GM12801 (cell line): ENCODE data around the gene IGFBPL1.

Source experiments
- TF ChIP-seq, protein P1 (sequence below): IDR thresholded peaks from one replicate; pipeline ENCODE4 v1.5.1; 2011; ENCODE audit warnings: control low read depth; ENCODE audit not compliant: insufficient read length; ENCODE audit errors: extremely low read depth

IGFBPL1 gene

DNA sequence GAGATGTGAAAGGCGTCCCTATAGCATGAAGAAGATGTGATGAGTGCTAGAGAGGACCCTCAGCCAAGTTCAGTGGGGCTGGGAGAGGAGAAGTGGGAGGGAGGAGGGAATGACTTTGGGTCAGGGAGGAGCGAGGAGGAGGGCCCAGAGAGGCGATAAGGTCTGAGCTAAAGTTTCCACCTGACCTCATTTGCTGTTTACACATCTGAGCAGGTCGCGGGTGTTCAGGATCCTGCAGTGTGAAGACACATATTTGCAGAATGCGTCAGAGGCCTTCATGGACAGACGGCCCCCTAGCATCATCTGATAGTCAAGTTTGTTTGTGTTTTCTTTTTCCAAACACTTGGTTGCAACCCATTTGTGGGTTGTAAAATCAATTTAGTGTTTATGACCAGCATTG lies 18.9 kb upstream of the IGFBPL1 start:
- TF ChIP-seq, protein P1, sequence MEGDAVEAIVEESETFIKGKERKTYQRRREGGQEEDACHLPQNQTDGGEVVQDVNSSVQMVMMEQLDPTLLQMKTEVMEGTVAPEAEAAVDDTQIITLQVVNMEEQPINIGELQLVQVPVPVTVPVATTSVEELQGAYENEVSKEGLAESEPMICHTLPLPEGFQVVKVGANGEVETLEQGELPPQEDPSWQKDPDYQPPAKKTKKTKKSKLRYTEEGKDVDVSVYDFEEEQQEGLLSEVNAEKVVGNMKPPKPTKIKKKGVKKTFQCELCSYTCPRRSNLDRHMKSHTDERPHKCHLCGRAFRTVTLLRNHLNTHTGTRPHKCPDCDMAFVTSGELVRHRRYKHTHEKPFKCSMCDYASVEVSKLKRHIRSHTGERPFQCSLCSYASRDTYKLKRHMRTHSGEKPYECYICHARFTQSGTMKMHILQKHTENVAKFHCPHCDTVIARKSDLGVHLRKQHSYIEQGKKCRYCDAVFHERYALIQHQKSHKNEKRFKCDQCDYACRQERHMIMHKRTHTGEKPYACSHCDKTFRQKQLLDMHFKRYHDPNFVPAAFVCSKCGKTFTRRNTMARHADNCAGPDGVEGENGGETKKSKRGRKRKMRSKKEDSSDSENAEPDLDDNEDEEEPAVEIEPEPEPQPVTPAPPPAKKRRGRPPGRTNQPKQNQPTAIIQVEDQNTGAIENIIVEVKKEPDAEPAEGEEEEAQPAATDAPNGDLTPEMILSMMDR = no peak

DNA sequence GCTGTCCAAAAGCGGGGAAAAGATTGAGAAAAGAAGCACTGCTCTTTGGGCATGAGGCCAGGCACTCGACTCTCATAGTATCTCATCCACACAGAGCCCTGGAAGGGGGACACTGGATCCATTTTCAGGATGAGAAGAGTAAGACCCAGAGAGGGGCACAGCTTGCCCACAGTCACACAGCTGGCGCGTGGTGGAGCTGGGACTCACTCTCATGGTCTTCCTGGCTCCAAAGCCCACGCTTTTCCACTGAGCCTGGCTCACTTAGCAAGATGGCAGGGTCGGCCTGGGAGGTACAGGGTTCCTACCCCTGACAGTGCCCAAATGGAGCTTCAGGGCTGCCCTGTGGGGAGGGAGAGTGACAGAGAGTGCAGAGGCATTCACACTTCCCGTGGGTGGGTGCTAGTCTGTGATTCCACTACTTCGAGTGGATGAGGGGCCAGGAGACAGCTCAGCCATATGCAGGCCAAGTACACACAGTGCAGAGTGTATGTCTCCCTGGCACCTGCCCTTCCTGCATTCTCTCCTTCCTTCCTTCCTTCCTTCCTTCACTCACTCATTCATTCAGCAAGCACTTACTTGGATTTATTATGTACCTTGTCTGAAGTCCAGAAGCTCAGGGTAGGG lies 18.3 kb upstream of the IGFBPL1 start:
- TF ChIP-seq, protein P1 = no peak

DNA sequence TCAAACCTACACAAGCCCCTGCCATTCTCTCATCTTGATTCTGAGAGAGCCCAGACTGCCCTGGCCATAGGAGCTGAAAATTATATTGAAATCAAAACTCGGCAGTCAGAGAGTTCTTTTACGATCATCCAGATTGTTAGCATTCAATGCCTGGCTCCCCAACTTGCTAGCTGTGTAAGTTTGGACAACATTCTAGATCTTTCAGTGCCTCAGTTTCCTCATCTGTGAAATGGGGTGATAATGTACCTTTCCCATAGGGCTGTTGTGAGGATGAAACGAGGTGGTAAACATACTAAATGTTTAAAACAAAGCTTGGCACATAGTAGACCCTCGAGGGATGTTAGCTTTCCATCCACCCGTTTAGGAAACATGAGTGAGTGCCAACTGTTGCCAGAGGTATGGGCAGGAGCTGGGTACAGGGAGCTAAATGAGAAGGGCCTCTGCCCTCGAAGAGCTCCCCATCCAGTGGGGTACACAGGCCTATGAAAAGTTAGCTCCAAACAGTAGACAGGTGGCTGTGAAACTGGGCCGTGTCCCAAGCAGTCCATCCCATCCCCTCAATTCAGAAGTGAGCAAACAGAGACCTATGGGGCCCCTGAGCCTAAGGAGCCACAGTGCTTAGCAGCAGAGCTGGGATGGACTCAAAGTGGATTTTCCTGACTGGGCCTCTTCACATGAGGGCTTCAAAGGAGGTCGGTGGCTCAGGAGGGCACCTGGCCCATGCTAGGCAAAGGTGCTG lies 17.3 kb upstream of the IGFBPL1 start:
- TF ChIP-seq, protein P1 = no peak

DNA sequence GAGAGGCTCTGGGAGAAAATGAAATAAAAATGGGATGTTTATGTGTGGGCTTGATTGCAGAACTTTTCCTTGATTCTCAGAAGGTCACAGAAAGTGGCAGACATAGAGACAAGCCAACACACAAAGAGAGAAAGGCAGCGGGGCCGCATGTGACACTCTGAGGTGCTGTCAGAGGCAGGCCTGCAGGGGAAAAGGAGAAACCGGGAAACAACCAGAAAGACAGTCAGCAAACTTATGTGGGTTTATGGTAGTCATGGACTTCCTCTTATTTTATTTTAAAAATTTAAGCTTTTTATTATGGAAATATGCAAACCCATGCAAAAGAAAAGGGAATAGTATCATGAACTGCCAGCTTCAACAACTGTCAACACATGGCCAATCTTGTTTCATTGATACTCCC lies 16.3 kb upstream of the IGFBPL1 start:
- TF ChIP-seq, protein P1 = no peak

DNA sequence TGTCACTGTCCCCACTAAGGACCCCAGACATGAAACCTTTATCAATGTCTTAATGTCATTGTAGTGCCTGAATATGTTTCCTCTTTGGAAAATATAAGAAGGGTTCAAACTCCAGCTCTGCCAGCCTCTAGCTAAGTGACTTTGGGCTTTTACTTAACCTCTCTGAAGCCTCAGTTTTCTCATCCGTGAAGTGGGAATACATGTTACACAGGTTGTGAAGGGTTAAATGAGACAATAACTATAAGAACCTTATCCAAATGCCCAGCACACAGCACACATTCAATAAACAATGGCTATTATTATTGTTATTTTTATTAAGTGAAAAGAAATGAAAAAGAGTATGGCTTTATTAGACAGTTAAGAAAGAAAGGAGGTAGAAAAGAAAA lies 15.7 kb upstream of the IGFBPL1 start:
- TF ChIP-seq, protein P1 = no peak

DNA sequence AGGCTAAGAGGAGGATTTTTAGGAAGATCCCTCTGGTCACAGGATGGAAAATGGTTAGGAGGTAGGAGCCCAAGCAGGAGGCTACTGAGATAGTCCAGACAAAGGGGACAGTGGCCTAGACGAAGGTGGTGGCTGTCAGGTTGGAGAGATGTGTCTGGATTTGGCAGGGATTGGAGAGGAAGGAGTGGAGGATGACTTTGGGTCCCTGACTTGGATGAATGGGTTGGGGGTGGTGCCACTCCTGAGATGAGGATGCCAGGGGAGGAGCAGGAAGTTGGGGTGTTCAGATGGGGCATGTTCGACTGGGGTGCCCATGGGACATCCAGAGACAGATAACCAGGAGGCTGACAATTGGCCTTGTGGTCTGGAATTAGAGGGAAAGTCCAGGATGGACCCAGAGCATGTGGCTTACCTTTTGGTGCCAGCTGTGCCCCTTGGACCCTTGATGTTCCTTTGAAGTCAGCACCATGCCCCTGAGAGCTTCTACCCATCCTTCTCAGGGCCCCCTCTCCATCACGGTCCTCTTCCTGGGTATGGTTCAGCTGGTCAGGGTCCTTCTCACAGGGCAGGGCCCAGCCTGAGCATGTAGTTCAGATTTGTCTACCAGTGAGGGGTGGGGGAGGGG lies 15.1 kb upstream of the IGFBPL1 start:
- TF ChIP-seq, protein P1 = no peak

DNA sequence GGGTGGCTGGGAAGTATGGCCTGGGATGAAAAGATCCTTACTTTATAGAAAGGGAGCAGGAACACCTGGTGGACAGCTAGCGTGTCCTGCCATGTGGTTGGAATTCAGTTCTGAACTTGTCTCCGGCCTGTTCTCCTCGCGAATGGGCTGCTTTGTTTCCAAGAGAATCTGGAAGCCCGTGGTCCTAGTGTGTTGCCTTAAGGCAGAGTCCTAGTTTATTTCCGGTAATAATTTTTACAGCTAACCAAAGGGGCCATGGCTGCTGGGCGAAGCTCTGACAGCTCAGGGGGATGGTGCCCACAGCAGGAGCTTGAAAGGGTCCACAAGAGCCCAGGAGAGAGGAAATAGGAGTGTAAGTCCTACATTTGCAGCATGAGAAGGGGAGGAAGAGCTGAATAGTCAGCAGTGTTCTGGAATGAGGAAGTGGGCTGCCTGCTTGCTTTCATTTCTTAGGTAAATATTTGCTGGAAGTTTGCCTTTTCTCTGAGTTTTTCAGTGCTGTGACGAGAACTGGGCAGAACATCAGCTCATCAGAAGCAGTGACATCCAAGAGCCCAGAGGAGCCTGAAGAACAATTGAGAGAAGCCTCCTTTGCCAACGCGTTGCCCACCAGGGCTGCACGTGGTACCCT lies 13.1 kb upstream of the IGFBPL1 start:
- TF ChIP-seq, protein P1 = no peak
